ENCODE results near the gene TEDC2.

TEDC2 gene

DNA sequence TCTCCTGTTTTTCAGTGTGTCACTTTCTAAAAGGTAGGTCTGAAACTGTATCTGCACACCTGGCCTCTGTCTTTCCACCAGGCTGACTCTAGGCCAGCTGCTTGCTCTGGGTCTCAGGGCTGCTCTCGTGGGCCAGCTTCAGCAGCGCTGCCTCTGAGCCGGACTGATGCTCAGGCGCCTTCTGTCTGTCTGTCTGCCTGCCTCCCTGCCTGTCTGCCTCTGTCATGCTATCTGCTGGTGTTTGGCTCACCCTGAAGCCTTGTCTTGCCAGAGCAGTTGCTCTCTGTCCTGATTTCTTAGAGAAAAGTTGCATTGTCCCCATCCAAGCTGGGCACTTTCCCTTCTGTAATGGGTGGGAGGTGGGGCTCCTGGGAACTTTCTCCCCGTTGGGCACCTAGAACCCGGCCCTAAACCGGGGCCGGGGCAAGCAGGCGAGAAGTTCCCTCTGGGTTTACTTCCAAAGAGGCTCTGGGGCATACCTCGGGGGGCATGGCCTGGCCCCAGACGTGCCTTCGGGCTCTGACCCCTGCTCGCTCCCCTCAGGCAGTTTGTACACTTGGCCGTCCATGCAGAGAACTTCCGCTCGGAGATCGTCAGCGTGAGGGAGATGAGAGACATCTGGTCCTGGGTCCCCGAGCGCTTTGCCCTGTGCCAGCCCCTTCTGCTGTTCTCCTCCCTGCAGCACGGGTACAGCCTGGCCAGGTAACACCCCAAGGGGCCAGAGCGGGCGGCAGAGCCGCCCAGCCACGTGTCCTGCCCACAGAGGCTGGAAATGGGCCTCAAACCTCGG, 38.0 kb downstream of the TEDC2 start:
- Mint-ChIP-seq H3K9me3 (no peaks in the 10 kb centered on the region), H3K36me3 (ENCODE audit: low read depth) (peaks cover 6% of the 10 kb centered on the region), H3K27me3 (ENCODE audit: low read depth, poor library complexity) (peaks cover 3% of the 10 kb centered on the region), H3K4me3 (peak overlapping the region; percentile 21), H3K27ac (peak overlapping the region; percentile 88), H3K4me1 (peaks cover 29% of the 10 kb centered on the region)
- TF ChIP-seq, protein P1, sequence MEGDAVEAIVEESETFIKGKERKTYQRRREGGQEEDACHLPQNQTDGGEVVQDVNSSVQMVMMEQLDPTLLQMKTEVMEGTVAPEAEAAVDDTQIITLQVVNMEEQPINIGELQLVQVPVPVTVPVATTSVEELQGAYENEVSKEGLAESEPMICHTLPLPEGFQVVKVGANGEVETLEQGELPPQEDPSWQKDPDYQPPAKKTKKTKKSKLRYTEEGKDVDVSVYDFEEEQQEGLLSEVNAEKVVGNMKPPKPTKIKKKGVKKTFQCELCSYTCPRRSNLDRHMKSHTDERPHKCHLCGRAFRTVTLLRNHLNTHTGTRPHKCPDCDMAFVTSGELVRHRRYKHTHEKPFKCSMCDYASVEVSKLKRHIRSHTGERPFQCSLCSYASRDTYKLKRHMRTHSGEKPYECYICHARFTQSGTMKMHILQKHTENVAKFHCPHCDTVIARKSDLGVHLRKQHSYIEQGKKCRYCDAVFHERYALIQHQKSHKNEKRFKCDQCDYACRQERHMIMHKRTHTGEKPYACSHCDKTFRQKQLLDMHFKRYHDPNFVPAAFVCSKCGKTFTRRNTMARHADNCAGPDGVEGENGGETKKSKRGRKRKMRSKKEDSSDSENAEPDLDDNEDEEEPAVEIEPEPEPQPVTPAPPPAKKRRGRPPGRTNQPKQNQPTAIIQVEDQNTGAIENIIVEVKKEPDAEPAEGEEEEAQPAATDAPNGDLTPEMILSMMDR (IDR thresholded peaks at IDR 0.05), result no peak
- DNase-seq, result no peak

DNA sequence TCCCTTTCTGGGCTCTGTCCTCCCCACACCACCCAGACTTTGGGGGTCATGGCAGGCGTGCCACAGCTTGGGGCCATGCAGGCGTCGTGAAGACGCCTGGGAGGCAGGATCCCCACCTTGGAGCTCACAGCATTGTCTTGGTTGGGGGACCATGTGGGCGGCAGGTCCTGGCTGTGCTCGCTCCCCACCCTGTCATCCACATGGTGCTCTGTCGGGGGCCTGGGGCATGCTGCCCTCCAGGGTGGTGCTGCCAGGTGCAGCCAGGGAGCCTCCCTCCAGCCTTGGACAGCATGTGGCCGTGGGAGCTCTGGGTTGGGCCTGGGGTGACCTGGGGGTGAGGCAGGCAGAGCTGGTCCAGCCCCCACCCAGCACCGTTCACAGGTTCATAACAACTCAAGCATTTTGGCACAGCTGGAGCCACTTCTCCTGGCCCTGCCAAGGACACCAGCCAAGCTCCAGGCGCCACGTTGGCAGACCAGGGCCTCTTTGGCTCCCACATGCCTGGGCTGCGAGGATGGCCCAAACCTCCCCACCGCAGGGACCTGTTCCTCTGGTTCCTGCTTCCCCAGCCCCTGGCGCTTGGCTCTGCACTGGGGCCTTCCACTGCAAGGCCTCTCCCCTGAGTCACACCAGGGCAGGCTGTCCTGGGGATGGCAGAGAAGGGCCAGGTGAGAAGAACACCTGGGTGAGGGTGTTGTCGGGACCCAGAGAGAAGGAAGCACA, 38.8 kb downstream of the TEDC2 start:
- no peak overlapping the region for H3K27ac Mint-ChIP-seq
- peaks cover 3% of the 10 kb centered on the region for H3K27me3 Mint-ChIP-seq (ENCODE audit: low read depth, poor library complexity)
- H3K4me3 Mint-ChIP-seq, result no peak overlapping the region
- H3K4me1 Mint-ChIP-seq, result peaks cover 31% of the 10 kb centered on the region
- no peak for DNase-seq
- TF ChIP-seq, protein P1 (IDR thresholded peaks at IDR 0.05), result no peak
- H3K36me3 Mint-ChIP-seq (ENCODE audit: low read depth), result peaks cover 6% of the 10 kb centered on the region
- H3K9me3 Mint-ChIP-seq, result no peaks in the 10 kb centered on the region

DNA sequence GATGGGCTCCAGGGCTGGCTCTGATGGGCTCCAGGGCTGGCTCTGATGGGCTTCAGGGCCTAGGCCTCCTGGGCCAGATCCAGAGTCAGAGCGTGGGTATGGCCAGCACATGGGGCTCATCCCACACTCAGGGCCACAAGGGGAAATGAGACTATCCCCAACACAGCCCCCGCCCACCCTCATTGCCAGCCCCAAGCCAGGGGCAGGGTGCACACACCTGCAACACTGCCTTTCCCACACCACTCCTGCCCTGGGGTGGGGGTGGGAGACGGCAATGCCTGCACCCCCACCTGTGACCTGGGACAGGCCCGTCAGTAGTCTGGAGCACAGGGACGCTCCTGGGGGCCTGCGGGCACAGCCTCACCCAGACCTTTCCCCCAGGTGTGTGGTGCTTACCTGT, 39.5 kb downstream of the TEDC2 start:
- DNase-seq, result no peak
- Mint-ChIP-seq H3K36me3 (ENCODE audit: low read depth) (peaks cover 6% of the 10 kb centered on the region), H3K27me3 (ENCODE audit: low read depth, poor library complexity) (peaks cover 3% of the 10 kb centered on the region), H3K27ac (no peak overlapping the region), H3K4me1 (peaks cover 32% of the 10 kb centered on the region), H3K4me3 (no peak overlapping the region), H3K9me3 (no peaks in the 10 kb centered on the region)
- TF ChIP-seq, protein P1 (IDR thresholded peaks at IDR 0.05), result no peak

DNA sequence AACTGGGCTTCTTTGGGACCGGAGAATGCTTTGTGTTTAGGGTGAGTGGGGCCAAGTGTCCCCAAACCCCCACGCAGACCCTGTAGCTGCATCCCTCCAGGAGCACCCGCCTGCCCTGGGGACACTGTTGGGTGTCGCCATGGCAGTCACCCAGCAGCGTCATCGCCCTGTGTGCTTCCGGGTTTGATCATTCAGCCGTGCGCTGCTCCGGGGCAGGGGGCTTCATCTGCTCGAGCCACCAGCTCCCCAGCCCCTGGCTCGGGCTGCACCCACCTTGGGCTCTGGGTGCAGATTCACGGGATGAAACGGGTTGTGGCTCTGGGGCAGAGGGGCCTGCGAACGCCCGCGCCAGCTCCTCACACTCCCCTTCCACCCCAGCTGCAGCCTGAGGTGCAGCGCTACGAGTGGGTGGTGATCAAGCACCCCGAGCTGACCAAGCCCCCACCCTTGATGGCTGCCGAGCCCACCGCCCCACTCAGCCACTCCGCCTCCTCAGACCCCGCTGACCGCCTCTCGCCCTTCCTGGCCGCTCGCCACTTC, 40.1 kb downstream of the TEDC2 start:
- peaks cover 3% of the 10 kb centered on the region for H3K27me3 Mint-ChIP-seq (ENCODE audit: low read depth, poor library complexity)
- TF ChIP-seq, protein P1 (IDR thresholded peaks at IDR 0.05), result no peak
- H3K36me3 Mint-ChIP-seq (ENCODE audit: low read depth), result peaks cover 6% of the 10 kb centered on the region
- no peak overlapping the region for H3K4me3 Mint-ChIP-seq
- H3K4me1 Mint-ChIP-seq, result peaks cover 37% of the 10 kb centered on the region
- DNase-seq, result no peak
- H3K27ac Mint-ChIP-seq, result no peak overlapping the region
- H3K9me3 Mint-ChIP-seq, result no peaks in the 10 kb centered on the region

DNA sequence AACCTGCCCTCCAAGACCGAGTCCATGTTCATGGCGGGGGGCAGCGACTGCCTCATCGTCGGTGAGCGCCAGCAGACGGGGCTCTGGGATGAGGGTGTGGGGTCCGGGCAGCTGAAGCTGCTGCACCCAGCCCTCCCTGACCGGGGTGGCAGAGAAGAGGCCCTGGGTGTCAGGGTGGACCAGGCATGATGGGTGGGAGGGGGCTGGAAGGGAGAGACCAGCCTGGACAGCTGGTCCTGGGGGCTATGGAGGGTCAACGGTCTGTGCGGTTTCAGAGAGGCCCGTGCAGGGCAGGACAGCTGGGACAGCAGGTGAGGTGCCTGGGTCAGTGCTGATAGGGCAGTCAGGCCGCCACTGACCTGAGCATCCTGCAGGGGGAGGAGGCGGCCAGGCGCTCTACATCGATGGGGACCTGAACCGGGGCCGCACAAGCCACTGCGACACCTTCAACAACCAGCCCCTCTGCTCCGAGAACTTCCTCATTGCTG, 40.6 kb downstream of the TEDC2 start:
- H3K27me3 Mint-ChIP-seq (ENCODE audit: low read depth, poor library complexity), result peaks cover 3% of the 10 kb centered on the region
- peaks cover 6% of the 10 kb centered on the region for H3K36me3 Mint-ChIP-seq (ENCODE audit: low read depth)
- TF ChIP-seq, protein P1 (IDR thresholded peaks at IDR 0.05), result no peak
- no peaks in the 10 kb centered on the region for H3K9me3 Mint-ChIP-seq
- no peak overlapping the region for H3K4me3 Mint-ChIP-seq
- H3K4me1 Mint-ChIP-seq, result peaks cover 37% of the 10 kb centered on the region
- no peak for DNase-seq
- no peak overlapping the region for H3K27ac Mint-ChIP-seq

Measured in nephron progenitor cell (in vitro differentiated cells).